PFSK-1 (cell line): Measurements from ENCODE around the gene ZBTB16.

Source experiments
- FOXP2 ChIP-seq: optimal IDR thresholded peaks from 2 replicates; pipeline ENCODE3; 2011; ENCODE audit warnings: borderline replicate concordance, control low read depth, inconsistent platforms; ENCODE audit not compliant: insufficient read depth; ENCODE audit errors: extremely low read length, extremely low read depth
- POLR2AphosphoS5 ChIP-seq: IDR thresholded peaks from 2 replicates; pipeline ENCODE4 v1.6.1; 2012; ENCODE audit warnings: low read depth, mild to moderate bottlenecking, control low read depth, low read length, moderate library complexity
- SIN3A ChIP-seq: IDR thresholded peaks from 2 replicates; pipeline ENCODE4 v1.6.1; 2012; ENCODE audit warnings: mild to moderate bottlenecking, low read length, moderate library complexity, borderline replicate concordance; ENCODE audit not compliant: insufficient read depth
- TAF1 ChIP-seq: IDR thresholded peaks from 2 replicates; pipeline ENCODE4 v1.6.1; 2012; ENCODE audit warnings: low read length, control low read depth, borderline replicate concordance; ENCODE audit not compliant: insufficient read depth
- TF ChIP-seq, protein P1 (sequence below), 2 experiments: IDR thresholded peaks; 2 replicates each; pipeline versions ENCODE4 v1.6.1 to v1.8.0; 2011 to 2012; ENCODE audit warnings: low read depth in 2 of 2, low read length in 2 of 2, control low read depth in 1 of 2, inconsistent platforms in 1 of 2, mild to moderate bottlenecking in 1 of 2, moderate library complexity in 1 of 2; ENCODE audit not compliant: insufficient read depth in 1 of 2

DNA sequence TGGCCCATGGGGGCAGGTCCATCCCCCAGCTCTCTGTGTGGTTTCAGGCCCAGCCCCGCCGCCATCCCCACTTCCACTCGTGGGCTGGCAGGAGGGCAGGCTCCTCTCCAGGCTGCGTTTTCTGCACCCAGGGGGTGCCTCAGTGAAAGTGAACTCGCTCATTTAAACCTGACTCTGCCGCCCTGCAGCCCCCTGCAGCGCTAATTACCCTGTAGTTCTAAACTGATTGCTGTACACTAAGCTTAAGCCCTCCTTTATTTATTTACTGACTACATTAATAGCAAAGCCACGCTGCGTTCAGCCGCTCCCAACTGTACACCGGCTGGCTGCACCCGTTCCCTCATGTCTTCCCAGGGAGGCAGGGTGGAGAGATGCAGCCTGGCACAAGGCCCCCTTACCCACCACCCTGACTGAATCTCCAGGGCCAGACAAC lies 200.1 kb downstream of the ZBTB16 start:
- TF ChIP-seq TAF1 (no peak), SIN3A (no peak), POLR2AphosphoS5 (no peak), FOXP2 (no peak)
- TF ChIP-seq, protein P1, sequence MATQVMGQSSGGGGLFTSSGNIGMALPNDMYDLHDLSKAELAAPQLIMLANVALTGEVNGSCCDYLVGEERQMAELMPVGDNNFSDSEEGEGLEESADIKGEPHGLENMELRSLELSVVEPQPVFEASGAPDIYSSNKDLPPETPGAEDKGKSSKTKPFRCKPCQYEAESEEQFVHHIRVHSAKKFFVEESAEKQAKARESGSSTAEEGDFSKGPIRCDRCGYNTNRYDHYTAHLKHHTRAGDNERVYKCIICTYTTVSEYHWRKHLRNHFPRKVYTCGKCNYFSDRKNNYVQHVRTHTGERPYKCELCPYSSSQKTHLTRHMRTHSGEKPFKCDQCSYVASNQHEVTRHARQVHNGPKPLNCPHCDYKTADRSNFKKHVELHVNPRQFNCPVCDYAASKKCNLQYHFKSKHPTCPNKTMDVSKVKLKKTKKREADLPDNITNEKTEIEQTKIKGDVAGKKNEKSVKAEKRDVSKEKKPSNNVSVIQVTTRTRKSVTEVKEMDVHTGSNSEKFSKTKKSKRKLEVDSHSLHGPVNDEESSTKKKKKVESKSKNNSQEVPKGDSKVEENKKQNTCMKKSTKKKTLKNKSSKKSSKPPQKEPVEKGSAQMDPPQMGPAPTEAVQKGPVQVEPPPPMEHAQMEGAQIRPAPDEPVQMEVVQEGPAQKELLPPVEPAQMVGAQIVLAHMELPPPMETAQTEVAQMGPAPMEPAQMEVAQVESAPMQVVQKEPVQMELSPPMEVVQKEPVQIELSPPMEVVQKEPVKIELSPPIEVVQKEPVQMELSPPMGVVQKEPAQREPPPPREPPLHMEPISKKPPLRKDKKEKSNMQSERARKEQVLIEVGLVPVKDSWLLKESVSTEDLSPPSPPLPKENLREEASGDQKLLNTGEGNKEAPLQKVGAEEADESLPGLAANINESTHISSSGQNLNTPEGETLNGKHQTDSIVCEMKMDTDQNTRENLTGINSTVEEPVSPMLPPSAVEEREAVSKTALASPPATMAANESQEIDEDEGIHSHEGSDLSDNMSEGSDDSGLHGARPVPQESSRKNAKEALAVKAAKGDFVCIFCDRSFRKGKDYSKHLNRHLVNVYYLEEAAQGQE (IDR thresholded peaks at IDR 0.05; ENCODE audit: insufficient read depth in 1 of 2, low read depth in 2 of 2, low read length in 2 of 2), result no peak
